GM12801 (cell line): ENCODE measurements around the gene PTPRN2.

Experiments used
- TF ChIP-seq, protein P1 (sequence below): IDR thresholded peaks from one replicate; pipeline ENCODE4 v1.5.1; 2011; ENCODE audit warnings: control low read depth; ENCODE audit not compliant: insufficient read length; ENCODE audit errors: extremely low read depth

Gene PTPRN2

DNA sequence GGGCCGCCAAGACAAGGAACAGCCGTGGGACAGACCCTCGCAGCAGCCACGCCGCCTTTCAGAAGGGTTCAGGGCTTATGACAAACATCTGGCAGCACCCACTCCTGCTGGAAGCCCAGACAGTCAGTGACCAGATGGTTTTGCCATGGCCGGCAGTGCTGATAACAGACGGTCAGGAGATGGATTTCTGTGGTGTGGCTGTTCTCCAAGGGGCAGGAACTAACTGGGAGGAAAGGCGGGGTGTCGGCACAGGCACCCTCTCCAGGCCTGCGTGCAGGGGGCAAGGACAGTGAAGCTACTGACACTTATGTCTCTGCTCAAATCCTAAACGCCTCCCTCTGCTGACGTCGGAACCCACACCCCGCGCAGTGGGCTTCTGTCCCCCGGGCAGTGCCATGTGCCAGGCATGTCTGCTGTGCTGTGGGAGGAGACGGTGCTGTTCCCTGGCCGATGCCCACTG is 834.8 kb downstream of the PTPRN2 start:
- TF ChIP-seq, protein P1, sequence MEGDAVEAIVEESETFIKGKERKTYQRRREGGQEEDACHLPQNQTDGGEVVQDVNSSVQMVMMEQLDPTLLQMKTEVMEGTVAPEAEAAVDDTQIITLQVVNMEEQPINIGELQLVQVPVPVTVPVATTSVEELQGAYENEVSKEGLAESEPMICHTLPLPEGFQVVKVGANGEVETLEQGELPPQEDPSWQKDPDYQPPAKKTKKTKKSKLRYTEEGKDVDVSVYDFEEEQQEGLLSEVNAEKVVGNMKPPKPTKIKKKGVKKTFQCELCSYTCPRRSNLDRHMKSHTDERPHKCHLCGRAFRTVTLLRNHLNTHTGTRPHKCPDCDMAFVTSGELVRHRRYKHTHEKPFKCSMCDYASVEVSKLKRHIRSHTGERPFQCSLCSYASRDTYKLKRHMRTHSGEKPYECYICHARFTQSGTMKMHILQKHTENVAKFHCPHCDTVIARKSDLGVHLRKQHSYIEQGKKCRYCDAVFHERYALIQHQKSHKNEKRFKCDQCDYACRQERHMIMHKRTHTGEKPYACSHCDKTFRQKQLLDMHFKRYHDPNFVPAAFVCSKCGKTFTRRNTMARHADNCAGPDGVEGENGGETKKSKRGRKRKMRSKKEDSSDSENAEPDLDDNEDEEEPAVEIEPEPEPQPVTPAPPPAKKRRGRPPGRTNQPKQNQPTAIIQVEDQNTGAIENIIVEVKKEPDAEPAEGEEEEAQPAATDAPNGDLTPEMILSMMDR = no peak

DNA sequence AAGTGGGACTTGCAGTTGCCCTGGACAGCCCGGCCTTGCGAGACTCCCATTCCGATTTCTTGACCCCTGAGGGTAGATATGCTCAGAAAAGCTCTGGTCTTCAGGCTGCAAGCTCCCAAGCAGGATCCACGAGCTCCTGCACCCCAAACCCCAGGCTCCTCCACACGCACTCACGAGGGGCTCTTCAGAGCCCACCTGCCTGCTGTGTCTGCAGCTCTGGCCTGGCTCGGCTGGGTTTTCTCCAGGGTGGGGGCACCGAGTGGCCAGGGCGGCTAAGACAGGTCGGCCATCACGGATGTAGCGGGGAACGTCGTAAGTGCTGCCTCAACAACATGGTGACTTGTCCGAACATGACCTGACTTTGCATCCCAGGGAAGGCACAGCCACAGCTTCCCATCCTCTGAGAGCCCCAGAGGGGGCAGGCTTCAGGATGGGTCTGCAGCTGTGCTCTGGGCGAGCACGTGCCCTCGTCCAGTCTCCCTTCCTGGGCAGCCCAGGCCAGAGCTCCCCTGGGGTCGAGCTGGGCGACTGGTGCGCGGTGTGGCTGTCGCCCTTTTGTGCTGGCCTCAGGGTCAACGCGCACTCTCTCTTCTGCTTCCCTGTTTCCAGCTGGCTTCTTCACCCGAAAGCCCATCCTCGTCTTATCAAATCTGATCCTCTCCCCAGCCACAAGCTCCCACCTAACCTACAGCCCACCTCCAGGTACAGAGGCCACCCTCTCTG is 835.5 kb downstream of the PTPRN2 start:
- TF ChIP-seq, protein P1 = no peak

DNA sequence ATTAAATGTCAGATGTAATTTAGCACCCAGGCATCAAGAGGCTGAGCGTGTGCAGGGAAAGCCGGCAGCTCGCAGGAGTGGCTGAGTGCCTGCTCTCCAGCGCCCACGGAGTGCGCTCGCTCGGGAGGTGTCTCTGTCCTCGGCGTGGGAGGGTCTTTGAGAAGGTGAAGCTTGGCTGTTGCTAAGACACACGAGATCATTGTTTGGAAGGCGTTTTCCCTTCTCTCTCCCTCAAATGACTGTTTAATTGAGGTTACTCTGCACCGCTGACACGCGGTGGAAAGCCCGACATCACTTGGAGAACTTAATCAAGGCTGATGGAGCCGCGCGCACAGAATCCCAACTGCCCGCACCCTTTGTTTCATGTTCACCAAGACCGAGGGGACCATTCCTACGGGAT is 836.2 kb downstream of the PTPRN2 start:
- TF ChIP-seq, protein P1 = no peak

DNA sequence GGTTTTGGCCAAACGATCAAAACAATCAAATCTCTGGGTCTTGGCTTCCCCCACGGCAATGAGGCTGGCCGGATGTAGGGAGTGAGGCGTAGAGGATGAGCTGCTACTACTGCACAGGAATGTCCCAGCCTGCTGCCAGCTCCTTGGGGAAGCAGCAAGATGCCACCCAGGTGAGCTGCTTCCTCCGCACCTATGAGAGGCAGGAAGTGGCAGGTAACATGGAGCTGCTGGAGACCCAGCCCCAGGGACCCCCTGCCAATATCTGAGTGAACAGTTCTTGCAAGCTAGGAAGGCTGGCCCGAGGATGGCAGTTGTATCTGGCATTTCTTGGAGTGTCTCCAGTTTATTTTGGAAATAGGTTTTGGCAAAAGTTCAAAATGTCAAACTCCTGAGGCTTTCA is 837.3 kb downstream of the PTPRN2 start:
- TF ChIP-seq, protein P1 = no peak

GRCh38 chr7:157745721-157746709 is 841.6 kb downstream of the PTPRN2 start:
- TF ChIP-seq, protein P1 = no peak

DNA sequence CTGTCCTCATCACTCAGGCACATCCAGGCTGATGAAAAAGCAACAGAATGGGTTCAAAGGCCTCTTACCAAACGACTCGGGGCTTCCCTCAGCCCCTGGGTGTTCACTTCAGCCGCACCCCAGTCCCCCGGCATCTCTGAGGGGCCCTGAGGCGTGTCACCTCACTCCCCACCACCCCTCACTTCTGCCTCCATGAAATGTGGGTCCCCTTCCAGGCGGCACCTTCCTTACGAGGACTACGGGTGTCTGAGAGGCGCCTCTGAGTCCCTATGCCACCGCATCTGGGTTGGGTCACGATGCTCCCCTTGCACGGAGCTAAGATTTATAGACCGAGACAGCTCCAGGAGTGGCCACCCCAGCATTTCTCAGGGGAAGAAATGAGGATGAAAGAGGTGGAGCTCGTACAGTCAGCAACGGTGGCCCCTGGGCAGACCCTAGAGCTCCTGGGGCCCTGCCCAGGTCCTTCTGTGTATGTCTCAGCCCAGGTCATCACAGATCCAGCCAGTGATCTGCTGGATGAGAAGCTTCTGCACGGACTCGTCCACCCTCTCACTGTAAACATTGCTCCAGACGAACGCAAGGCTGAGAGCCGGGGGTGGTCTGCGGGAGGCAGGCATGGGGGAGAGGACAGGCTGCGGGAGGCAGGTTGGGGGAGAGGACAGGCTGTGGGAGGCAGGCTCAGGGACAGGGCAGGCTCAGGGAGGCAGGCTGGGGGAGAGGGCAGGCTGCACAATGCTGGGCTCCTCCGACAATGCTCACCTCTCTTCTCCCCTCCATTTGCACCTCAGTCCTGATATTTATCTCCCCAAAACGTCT is 842.6 kb downstream of the PTPRN2 start:
- TF ChIP-seq, protein P1 = no peak
